ENCODE data around the gene EML2. TPM values are rescaled to one million over a fixed set of nuclear protein-coding genes. Genes with fewer than 3 reads are reported as not detected.

The EML2 gene
- total and polyA plus RNA-seq, 8 donors: 20.9 to 51.2 (median 30.1) TPM

DNA sequence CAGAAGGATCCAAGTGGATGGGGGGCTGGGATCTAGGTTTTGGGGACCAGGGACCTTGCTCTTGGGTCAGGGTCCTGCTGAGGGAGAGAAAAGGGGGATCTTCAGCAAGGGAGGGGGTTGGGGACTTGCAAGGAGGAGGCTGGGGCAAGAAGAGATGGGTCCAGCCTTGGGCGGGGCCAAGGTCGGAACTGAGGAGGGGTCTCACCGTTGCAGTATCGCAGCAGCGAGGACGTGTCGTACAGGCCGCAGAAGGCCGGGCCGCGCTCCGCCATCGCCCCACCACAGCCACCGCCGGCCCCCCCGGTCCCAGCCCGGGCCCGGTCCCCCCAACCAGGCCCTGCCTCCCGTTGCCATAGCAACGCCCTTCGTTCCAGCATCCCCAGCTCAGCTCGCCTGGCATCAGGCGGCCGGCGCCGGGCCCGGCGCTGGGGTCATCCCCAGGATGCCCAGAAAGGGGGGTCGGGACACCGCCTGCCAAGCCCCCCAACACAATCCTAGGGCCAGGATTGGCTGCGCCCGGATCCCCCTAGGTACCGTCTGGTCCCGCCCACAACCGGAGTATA, 6.0 kb upstream of the EML2 start:
- DNase-seq: peak in 1 of 6 donors; percentile 88
- peaks cover 5 to 15% (median 8%) of the 10 kb centered on the region in 3 donors for H3K4me1 ChIP-seq
- peak overlapping the region in 1 of 4 donors; percentile 34 for H3K4me3 ChIP-seq
- H3K27me3 ChIP-seq: no peaks in the 10 kb centered on the region
- no peak for FAIRE-seq
- intact Hi-C loops (cut with DNase I): no loop called here
- no peak overlapping the region for H3K27ac ChIP-seq
- H3K9me3 ChIP-seq: no peaks in the 10 kb centered on the region
- WGBS, 2 donors: 17 to 18% methylated on average over 23 to 33 of the region's 35 CpGs
- H3K36me3 ChIP-seq: no peaks in the 10 kb centered on the region
- TF ChIP-seq, protein P1, sequence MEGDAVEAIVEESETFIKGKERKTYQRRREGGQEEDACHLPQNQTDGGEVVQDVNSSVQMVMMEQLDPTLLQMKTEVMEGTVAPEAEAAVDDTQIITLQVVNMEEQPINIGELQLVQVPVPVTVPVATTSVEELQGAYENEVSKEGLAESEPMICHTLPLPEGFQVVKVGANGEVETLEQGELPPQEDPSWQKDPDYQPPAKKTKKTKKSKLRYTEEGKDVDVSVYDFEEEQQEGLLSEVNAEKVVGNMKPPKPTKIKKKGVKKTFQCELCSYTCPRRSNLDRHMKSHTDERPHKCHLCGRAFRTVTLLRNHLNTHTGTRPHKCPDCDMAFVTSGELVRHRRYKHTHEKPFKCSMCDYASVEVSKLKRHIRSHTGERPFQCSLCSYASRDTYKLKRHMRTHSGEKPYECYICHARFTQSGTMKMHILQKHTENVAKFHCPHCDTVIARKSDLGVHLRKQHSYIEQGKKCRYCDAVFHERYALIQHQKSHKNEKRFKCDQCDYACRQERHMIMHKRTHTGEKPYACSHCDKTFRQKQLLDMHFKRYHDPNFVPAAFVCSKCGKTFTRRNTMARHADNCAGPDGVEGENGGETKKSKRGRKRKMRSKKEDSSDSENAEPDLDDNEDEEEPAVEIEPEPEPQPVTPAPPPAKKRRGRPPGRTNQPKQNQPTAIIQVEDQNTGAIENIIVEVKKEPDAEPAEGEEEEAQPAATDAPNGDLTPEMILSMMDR (IDR thresholded peaks at IDR 0.05): no peak
- no peak for ATAC-seq

DNA sequence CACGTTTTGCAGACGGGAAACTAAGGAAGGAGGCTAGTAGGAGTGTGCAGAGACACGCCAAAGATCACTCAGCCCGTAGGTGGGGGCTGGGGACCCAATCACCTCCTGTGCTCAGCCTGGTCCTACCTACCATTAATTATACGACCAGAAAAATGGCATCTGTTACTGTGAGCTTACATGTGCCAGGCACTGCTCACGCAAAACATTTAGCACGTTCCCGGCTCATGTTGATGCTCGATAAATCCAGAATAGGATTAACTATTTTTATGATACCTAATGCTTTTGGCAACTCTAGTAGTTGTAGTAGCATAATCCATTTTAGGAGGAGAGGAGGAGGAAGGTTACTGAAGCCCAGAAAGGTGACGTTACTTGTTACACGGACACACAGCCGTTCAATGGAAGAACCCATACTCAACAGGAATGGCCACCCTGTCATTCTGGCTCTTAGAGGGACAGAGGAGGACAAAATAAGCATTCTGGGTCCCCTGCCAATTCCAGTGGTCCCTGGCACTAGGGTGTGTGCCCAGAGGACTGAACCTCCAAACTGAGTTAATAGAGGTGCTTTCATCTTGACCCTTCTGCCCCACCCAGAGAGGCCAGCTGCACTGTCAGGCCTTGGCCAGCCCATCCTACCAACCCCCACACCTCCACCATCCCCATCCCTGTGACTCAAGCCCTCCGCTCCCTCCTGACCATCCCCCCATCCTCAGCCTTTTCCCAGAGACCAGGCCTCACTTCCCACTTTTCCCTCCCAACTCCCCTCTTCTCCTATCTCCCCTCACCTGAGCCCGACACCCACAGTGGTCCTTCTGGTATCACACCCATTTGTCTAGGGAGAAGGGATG, 5.0 kb upstream of the EML2 start:
- 42 to 53% methylated on average over 14 of the region's 14 CpGs for WGBS, 2 donors
- Histone ChIP-seq H3K4me1 (peaks cover 5 to 15% (median 8%) of the 10 kb centered on the region in 3 donors), H3K36me3 (no peaks in the 10 kb centered on the region), H3K27me3 (no peaks in the 10 kb centered on the region), H3K27ac (no peak overlapping the region), H3K9me3 (no peaks in the 10 kb centered on the region), H3K4me3 (no peak overlapping the region)
- TF ChIP-seq, protein P1 (IDR thresholded peaks at IDR 0.05): no peak
- intact Hi-C loops (cut with DNase I): loop anchor here in 1 of 3 donors (5.0 kb wide), 2 partner anchors 37 to 122 kb away; no protein-coding TSS in a partner anchor
- DNase-seq: no peak
- no peak for FAIRE-seq
- no peak for ATAC-seq

DNA sequence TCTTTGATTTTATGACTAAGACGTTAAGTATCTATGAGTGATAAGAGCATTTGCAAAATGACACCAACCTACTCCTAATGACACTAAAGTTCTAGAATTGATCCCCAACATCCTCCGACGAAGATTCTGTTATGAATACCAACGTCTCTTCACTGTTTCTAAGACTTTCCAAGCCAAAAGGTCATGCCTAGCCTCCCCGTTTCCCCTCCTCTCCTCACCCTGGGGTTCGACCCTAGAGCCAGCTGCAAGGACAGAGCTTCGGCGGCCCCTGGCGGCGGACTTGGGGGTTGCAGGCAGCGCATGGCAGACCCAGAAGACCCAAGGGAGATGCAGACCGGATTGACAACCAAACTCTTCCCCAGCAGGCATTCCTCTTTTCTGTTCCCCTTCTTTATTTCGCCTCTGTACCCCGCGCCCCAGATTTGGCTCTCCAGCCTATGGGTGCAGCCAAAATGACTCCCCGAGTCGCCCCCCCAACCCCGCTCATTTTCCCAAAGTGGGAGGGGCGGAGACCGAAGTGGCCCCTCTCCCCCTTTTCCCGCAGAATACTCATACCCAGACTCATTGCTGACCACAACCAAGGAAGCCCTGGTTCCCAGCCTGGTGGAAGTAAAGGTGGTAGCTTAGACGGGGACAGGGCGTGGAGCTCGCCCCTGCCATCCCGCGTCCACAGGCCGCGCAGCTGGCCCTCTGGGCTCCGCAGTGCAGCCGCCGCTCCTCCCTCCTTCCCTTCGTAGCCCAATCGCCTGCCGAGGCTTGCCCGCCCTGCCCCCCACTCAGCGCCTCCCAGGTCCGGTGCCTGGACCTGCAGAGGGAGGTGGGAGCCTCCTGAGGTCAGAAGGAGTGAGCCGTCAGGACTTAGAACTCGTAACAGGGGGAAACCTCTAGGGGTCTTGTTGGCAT, 4.1 kb upstream of the EML2 start:
- DNase-seq (peak; percentile 77 to 97 (median 90)), FAIRE-seq (no peak), ATAC-seq (peak; percentile 44 to 74 (median 54))
- Histone ChIP-seq H3K27me3 (no peaks in the 10 kb centered on the region), H3K27ac (peak overlapping the region in 3 of 4 donors; percentile 62 to 85 (median 82)), H3K9me3 (no peaks in the 10 kb centered on the region), H3K36me3 (no peaks in the 10 kb centered on the region), H3K4me1 (peaks cover 5 to 19% (median 8%) of the 10 kb centered on the region in 3 donors), H3K4me3 (peak overlapping the region in 1 of 4 donors; percentile 47)
- intact Hi-C loops (cut with DNase I): loop anchor here in 1 of 3 donors (5.0 kb wide), 2 partner anchors 36 to 121 kb away; no protein-coding TSS in a partner anchor
- WGBS, 2 donors: 11 to 13% methylated on average over 38 to 39 of the region's 39 CpGs
- TF ChIP-seq, protein P1 (IDR thresholded peaks at IDR 0.05): peak; percentile 93 to 96 (median 94)

DNA sequence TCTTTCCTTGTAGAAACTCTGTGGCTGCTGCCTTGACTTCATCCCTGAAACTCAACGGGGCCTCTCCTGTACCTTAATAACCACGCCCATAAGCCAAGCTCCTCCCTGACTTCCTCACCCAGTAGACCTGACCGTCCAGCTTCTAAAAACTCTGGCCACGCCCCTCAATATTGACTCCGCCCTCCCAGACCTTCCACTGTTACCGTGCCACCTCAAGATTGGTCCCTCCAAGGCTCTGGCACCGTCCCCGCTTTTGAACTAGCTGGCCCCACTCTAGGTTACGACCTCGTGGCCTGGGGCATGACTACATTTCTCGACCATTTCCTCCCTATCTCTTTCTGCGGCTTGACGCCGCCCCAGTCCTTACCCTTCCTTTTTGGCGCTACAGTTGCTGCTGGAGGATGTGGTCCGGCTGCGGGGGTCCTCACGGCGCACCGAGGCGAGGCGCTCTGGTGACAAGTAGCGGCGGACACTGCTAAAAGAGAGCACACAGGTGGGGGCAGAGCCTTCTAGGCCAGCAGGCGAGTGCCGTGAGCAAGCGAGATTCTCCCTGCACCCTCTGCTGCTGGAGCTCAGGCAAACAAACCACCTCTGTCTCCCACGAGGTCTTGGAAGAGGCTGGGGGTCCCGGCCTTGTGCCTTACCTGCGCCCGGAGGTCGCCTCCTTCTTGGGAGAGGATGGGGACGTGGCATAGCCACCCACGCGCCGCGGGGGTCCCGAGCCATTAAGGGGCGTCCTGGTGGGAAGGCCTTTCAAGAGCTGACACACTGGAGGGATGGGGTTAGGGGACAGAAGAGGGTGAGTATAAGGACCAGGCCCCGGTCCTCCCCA, 2.3 kb upstream of the EML2 start:
- TF ChIP-seq, protein P1 (IDR thresholded peaks at IDR 0.05): no peak
- Histone ChIP-seq H3K4me3 (peak overlapping the region in 3 of 4 donors; percentile 19 to 47 (median 21)), H3K27me3 (no peaks in the 10 kb centered on the region), H3K27ac (peak overlapping the region; percentile 42 to 85 (median 72)), H3K4me1 (peaks cover 5 to 24% (median 8%) of the 10 kb centered on the region in 3 donors), H3K36me3 (no peaks in the 10 kb centered on the region), H3K9me3 (no peaks in the 10 kb centered on the region)
- intact Hi-C loops (cut with DNase I): loop anchor here in 1 of 3 donors (5.0 kb wide), 2 partner anchors 34 to 119 kb away; no protein-coding TSS in a partner anchor
- FAIRE-seq: no peak
- peak; percentile 87 to 95 (median 94) for DNase-seq
- ATAC-seq: peak; percentile 72 to 80 (median 76)
- WGBS, 2 donors: 3 to 7% methylated on average over 38 to 40 of the region's 40 CpGs

All from pancreas (tissue), 10 donors.